NT2/D1 (cell line): ENCODE data around the gene SPEN.

Experiments
- SUZ12 ChIP-seq: IDR thresholded peaks from 2 replicates; pipeline ENCODE4 v1.6.1; 2011; ENCODE audit not compliant: insufficient read length, insufficient read depth; ENCODE audit errors: extremely low read depth
- YY1 ChIP-seq: IDR thresholded peaks from 2 replicates; pipeline ENCODE4 v1.6.1; 2011; ENCODE audit not compliant: insufficient read length, insufficient read depth
- ZNF274 ChIP-seq: IDR thresholded peaks from 2 replicates; pipeline ENCODE4 v1.6.1; 2011; ENCODE audit warnings: mild to moderate bottlenecking, low read depth, low read length

DNA sequence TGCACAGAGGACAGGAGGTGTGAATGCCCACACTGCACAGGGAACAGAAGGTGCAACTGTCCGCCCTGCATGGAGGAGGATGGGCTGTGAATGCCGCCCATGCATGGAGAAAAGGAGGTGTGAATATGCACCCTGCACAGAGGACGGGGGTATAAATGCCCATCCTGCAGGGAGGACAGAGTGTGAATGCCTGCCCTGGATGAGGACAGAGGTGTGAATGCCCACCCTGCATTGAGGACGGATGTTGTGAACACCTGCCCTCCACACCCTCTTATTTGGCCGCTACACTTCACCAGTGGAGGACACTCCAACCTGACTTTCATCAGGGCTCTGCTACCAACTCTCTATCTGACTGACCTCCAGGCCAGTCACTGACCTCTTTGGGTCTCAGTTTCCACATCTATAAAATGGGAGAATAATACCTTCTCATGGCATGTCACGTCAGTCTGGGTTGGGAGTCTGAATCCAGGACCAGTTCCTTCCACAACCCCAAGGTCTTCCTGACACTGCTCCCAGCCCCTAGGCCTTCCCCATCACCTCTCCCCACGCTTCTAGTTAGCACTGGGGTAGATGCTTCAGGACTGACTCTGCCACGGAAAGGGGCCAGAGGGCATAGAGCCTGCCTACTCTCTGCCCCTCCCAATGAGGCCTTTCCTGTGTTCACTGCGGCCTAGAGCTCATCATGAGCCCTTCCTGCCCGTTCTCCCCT is 100.0 kb downstream of the SPEN start:
- TF ChIP-seq ZNF274 (no peak), YY1 (no peak), SUZ12 (no peak)
